ENCODE measurements around the gene RPLP2.
A peak's percentile ranks its signal among the peaks of the same experiment; 100 is the strongest.

The RPLP2 gene

GRCh38 chr11:810040-810567 lies 337 bp downstream of the RPLP2 start:
- peaks cover 19 to 35% of the 10 kb centered on the region in 2 donors for H3K4me1 ChIP-seq (ENCODE audit: control insufficient read depth in 1 of 2, insufficient read depth in 2 of 2, low read length in 2 of 2)
- peak overlapping the region; percentile 85 to 100 for H3K9ac ChIP-seq (ENCODE audit: low read depth in 1 of 2, low read length in 2 of 2)
- peaks cover 22 to 31% of the 10 kb centered on the region in 2 donors for H3K36me3 ChIP-seq (ENCODE audit: control insufficient read depth in 1 of 2, insufficient read depth in 2 of 2, low read length in 2 of 2)
- no peaks in the 10 kb centered on the region for H3K27me3 ChIP-seq (ENCODE audit: control insufficient read depth in 1 of 2, insufficient read depth in 2 of 2, low read length in 2 of 2)
- peak overlapping the region; percentile 78 to 94 for H3K4me3 ChIP-seq (ENCODE audit: low read depth in 1 of 2, low read length in 2 of 2)
- peak overlapping the region; percentile 98 for H3K27ac ChIP-seq (ENCODE audit: low read depth, low read length)
- H3K9me3 ChIP-seq (ENCODE audit: control insufficient read depth in 1 of 2, low read length in 2 of 2) = no peaks in the 10 kb centered on the region

GRCh38 chr11:811446-812245 lies 1.9 kb downstream of the RPLP2 start:
- peak overlapping the region; percentile 85 to 100 for H3K9ac ChIP-seq (ENCODE audit: low read depth in 1 of 2, low read length in 2 of 2)

GRCh38 chr11:812390-812789 lies 2.6 kb downstream of the RPLP2 start:
- no peaks in the 10 kb centered on the region for H3K27me3 ChIP-seq (ENCODE audit: control insufficient read depth in 1 of 2, insufficient read depth in 2 of 2, low read length in 2 of 2)
- H3K27ac ChIP-seq (ENCODE audit: low read depth, low read length) = no peak overlapping the region
- H3K9me3 ChIP-seq (ENCODE audit: control insufficient read depth in 1 of 2, low read length in 2 of 2) = no peaks in the 10 kb centered on the region
- peaks cover 22 to 31% of the 10 kb centered on the region in 2 donors for H3K36me3 ChIP-seq (ENCODE audit: control insufficient read depth in 1 of 2, insufficient read depth in 2 of 2, low read length in 2 of 2)
- H3K9ac ChIP-seq (ENCODE audit: low read depth in 1 of 2, low read length in 2 of 2) = no peak overlapping the region
- H3K4me1 ChIP-seq (ENCODE audit: control insufficient read depth in 1 of 2, insufficient read depth in 2 of 2, low read length in 2 of 2) = peaks cover 19 to 32% of the 10 kb centered on the region in 2 donors
- H3K4me3 ChIP-seq (ENCODE audit: low read depth in 1 of 2, low read length in 2 of 2) = no peak overlapping the region

More at GRCh38 chr11:811446-812245, 1.9 kb downstream of the RPLP2 start:
- peaks cover 22 to 31% of the 10 kb centered on the region in 2 donors for H3K36me3 ChIP-seq (ENCODE audit: control insufficient read depth in 1 of 2, insufficient read depth in 2 of 2, low read length in 2 of 2)
- no peaks in the 10 kb centered on the region for H3K9me3 ChIP-seq (ENCODE audit: control insufficient read depth in 1 of 2, low read length in 2 of 2)
- peaks cover 19 to 32% of the 10 kb centered on the region in 2 donors for H3K4me1 ChIP-seq (ENCODE audit: control insufficient read depth in 1 of 2, insufficient read depth in 2 of 2, low read length in 2 of 2)
- H3K4me3 ChIP-seq (ENCODE audit: low read depth in 1 of 2, low read length in 2 of 2) = peak overlapping the region; percentile 78 to 94
- H3K27ac ChIP-seq (ENCODE audit: low read depth, low read length) = no peak overlapping the region
- H3K27me3 ChIP-seq (ENCODE audit: control insufficient read depth in 1 of 2, insufficient read depth in 2 of 2, low read length in 2 of 2) = no peaks in the 10 kb centered on the region

- no peaks in the 10 kb centered on the region for H3K9me3 ChIP-seq (ENCODE audit: control insufficient read depth in 1 of 2, low read length in 2 of 2)
- peaks cover 19 to 28% of the 10 kb centered on the region in 2 donors for H3K4me1 ChIP-seq (ENCODE audit: control insufficient read depth in 1 of 2, insufficient read depth in 2 of 2, low read length in 2 of 2)
- H3K27me3 ChIP-seq (ENCODE audit: control insufficient read depth in 1 of 2, insufficient read depth in 2 of 2, low read length in 2 of 2) = no peaks in the 10 kb centered on the region
- peaks cover 22 to 31% of the 10 kb centered on the region in 2 donors for H3K36me3 ChIP-seq (ENCODE audit: control insufficient read depth in 1 of 2, insufficient read depth in 2 of 2, low read length in 2 of 2)
- no peak overlapping the region for H3K4me3 ChIP-seq (ENCODE audit: low read depth in 1 of 2, low read length in 2 of 2)
- H3K9ac ChIP-seq (ENCODE audit: low read depth in 1 of 2, low read length in 2 of 2) = no peak overlapping the region
- no peak overlapping the region for H3K27ac ChIP-seq (ENCODE audit: low read depth, low read length)
Observed at GRCh38 chr11:813072-813455, 3.3 kb downstream of the RPLP2 start.

- no peak overlapping the region for H3K9ac ChIP-seq (ENCODE audit: low read depth in 1 of 2, low read length in 2 of 2)
- no peaks in the 10 kb centered on the region for H3K27me3 ChIP-seq (ENCODE audit: control insufficient read depth in 1 of 2, insufficient read depth in 2 of 2, low read length in 2 of 2)
- peaks cover 19 to 27% of the 10 kb centered on the region in 2 donors for H3K4me1 ChIP-seq (ENCODE audit: control insufficient read depth in 1 of 2, insufficient read depth in 2 of 2, low read length in 2 of 2)
- H3K36me3 ChIP-seq (ENCODE audit: control insufficient read depth in 1 of 2, insufficient read depth in 2 of 2, low read length in 2 of 2) = peaks cover 22 to 31% of the 10 kb centered on the region in 2 donors
- H3K9me3 ChIP-seq (ENCODE audit: control insufficient read depth in 1 of 2, low read length in 2 of 2) = no peaks in the 10 kb centered on the region
- no peak overlapping the region for H3K27ac ChIP-seq (ENCODE audit: low read depth, low read length)
- H3K4me3 ChIP-seq (ENCODE audit: low read depth in 1 of 2, low read length in 2 of 2) = no peak overlapping the region
Observed at GRCh38 chr11:813456-814096, 3.8 kb downstream of the RPLP2 start.

- Histone ChIP-seq H3K9me3 (ENCODE audit: control insufficient read depth in 1 of 2, low read length in 2 of 2) (no peaks in the 10 kb centered on the region), H3K4me1 (ENCODE audit: control insufficient read depth in 1 of 2, insufficient read depth in 2 of 2, low read length in 2 of 2) (peaks cover 23 to 25% of the 10 kb centered on the region in 2 donors), H3K4me3 (ENCODE audit: low read depth in 1 of 2, low read length in 2 of 2) (no peak overlapping the region), H3K36me3 (ENCODE audit: control insufficient read depth in 1 of 2, insufficient read depth in 2 of 2, low read length in 2 of 2) (peaks cover 22 to 31% of the 10 kb centered on the region in 2 donors), H3K27me3 (ENCODE audit: control insufficient read depth in 1 of 2, insufficient read depth in 2 of 2, low read length in 2 of 2) (no peaks in the 10 kb centered on the region), H3K27ac (ENCODE audit: low read depth, low read length) (no peak overlapping the region), H3K9ac (ENCODE audit: low read depth in 1 of 2, low read length in 2 of 2) (no peak overlapping the region)
Observed at GRCh38 chr11:815675-816432, 6.1 kb downstream of the RPLP2 start.

GRCh38 chr11:816433-816779 lies 6.6 kb downstream of the RPLP2 start:
- Histone ChIP-seq H3K27ac (ENCODE audit: low read depth, low read length) (no peak overlapping the region), H3K27me3 (ENCODE audit: control insufficient read depth in 1 of 2, insufficient read depth in 2 of 2, low read length in 2 of 2) (no peaks in the 10 kb centered on the region), H3K9ac (ENCODE audit: low read depth in 1 of 2, low read length in 2 of 2) (no peak overlapping the region), H3K9me3 (ENCODE audit: control insufficient read depth in 1 of 2, low read length in 2 of 2) (no peaks in the 10 kb centered on the region), H3K36me3 (ENCODE audit: control insufficient read depth in 1 of 2, insufficient read depth in 2 of 2, low read length in 2 of 2) (peaks cover 20 to 26% of the 10 kb centered on the region in 2 donors), H3K4me3 (ENCODE audit: low read depth in 1 of 2, low read length in 2 of 2) (no peak overlapping the region), H3K4me1 (ENCODE audit: control insufficient read depth in 1 of 2, insufficient read depth in 2 of 2, low read length in 2 of 2) (peaks cover 23 to 25% of the 10 kb centered on the region in 2 donors)

GRCh38 chr11:818396-819128 lies 8.8 kb downstream of the RPLP2 start, which contains the start of gene PNPLA2:
Gene PNPLA2, plus strand, starts transcription at chr11:818914. Its CDS starts 805 bp downstream, at chr11:819719.
- Histone ChIP-seq H3K9ac (ENCODE audit: low read depth in 1 of 2, low read length in 2 of 2) (peak within 1 kb of the TSS; percentile 79 to 88), H3K4me1 (ENCODE audit: control insufficient read depth in 1 of 2, insufficient read depth in 2 of 2, low read length in 2 of 2) (peaks cover 28 to 29% of the 10 kb centered on the region in 2 donors), H3K27ac (ENCODE audit: low read depth, low read length) (peak within 1 kb of the TSS; percentile 96), H3K36me3 (ENCODE audit: control insufficient read depth in 1 of 2, insufficient read depth in 2 of 2, low read length in 2 of 2) (peaks cover 0 to 9% of the 10 kb centered on the region in 2 donors), H3K27me3 (ENCODE audit: control insufficient read depth in 1 of 2, insufficient read depth in 2 of 2, low read length in 2 of 2) (no peaks in the 10 kb centered on the region), H3K9me3 (ENCODE audit: control insufficient read depth in 1 of 2, low read length in 2 of 2) (no peaks in the 10 kb centered on the region), H3K4me3 (ENCODE audit: low read depth in 1 of 2, low read length in 2 of 2) (peak within 1 kb of the TSS; percentile 75 to 87)

- peaks cover 28 to 29% of the 10 kb centered on the region in 2 donors for H3K4me1 ChIP-seq (ENCODE audit: control insufficient read depth in 1 of 2, insufficient read depth in 2 of 2, low read length in 2 of 2)
- H3K27ac ChIP-seq (ENCODE audit: low read depth, low read length) = peak overlapping the region; percentile 96
- peak overlapping the region; percentile 79 to 88 for H3K9ac ChIP-seq (ENCODE audit: low read depth in 1 of 2, low read length in 2 of 2)
- no peaks in the 10 kb centered on the region for H3K27me3 ChIP-seq (ENCODE audit: control insufficient read depth in 1 of 2, insufficient read depth in 2 of 2, low read length in 2 of 2)
- peak overlapping the region; percentile 75 to 87 for H3K4me3 ChIP-seq (ENCODE audit: low read depth in 1 of 2, low read length in 2 of 2)
- H3K9me3 ChIP-seq (ENCODE audit: control insufficient read depth in 1 of 2, low read length in 2 of 2) = no peaks in the 10 kb centered on the region
- H3K36me3 ChIP-seq (ENCODE audit: control insufficient read depth in 1 of 2, insufficient read depth in 2 of 2, low read length in 2 of 2) = peaks cover 0 to 8% of the 10 kb centered on the region in 2 donors
Observed at GRCh38 chr11:819129-819931, 9.6 kb downstream of the RPLP2 start.
